ENCODE results near the gene GPR17.
A peak's percentile ranks its signal among the peaks of the same experiment; 100 is the strongest.

The GPR17 gene

DNA sequence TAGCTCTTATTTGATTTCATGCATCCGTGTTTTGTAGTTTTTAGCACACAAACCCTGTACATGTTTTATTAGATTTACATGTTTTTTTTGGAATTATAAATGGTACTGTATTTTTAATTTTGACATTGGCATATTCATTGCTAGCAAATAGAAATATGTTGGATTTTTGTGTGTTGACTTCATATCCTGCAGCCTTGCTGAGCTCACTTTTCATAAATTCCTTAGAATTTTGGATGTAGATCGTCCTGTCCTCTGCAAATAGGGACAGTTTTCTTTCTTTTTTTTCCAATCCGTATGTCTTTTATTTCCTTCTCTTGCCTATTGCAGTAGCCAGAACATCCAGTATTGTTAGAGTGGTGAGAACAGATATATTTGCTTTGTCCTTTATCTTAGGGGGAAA lies 46.7 kb upstream of the GPR17 start:
- DNase-seq: no peak
- no peak for TF ChIP-seq CTCF (IDR thresholded peaks at IDR 0.05; ENCODE audit: low read depth, low read length, missing control alignments)
- H3K4me3 ChIP-seq (ENCODE audit: low read depth, low read length): no peak overlapping the region
- peak overlapping the region; percentile 67 for H3K27ac ChIP-seq
- in situ Hi-C loops (cut with HindIII; ENCODE audit: low pct_ligation_motif_present, low sequenced_read_pairs): no loop called here
- H3K36me3 ChIP-seq (replicated peaks): no peaks in the 10 kb centered on the region
- no peaks in the 10 kb centered on the region for H3K27me3 ChIP-seq (replicated peaks)

GRCh38 chr2:127604986-127605385 lies 41.0 kb upstream of the GPR17 start:
- no peak for DNase-seq
- no peaks in the 10 kb centered on the region for H3K36me3 ChIP-seq (replicated peaks)
- TF ChIP-seq CTCF (IDR thresholded peaks at IDR 0.05; ENCODE audit: low read depth, low read length, missing control alignments): no peak
- H3K4me3 ChIP-seq (ENCODE audit: low read depth, low read length): no peak overlapping the region
- no peaks in the 10 kb centered on the region for H3K27me3 ChIP-seq (replicated peaks)
- H3K27ac ChIP-seq: no peak overlapping the region
- in situ Hi-C loops (cut with HindIII; ENCODE audit: low pct_ligation_motif_present, low sequenced_read_pairs): no loop called here

DNA sequence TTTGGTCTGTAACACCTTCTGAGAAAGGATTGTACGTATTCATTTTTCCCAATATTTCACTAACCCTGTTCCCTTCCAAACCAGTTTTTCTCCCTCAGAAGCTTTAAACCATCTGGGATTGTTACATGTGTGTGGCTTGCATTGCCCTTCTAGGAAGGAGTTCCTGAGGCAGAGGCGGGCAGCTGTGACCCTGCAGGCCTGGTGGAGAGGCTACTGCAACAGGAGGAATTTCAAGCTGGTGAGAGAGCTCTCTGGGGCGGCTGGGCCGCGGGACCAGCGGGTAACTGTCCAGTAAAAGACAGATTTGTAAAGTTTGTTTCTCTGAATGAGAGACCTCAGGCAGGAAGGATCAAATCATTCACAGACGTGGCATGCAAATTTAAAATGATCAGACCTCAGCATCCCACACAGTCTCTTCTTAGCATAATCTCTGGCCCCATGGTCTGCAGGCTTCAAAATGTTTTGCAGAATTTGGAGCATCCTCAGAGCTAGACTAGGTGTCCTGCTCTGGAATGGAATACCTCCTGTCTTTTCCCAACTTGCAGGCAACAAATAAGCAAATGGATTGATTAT lies 40.2 kb upstream of the GPR17 start:
- Histone ChIP-seq H3K27me3 (replicated peaks) (no peaks in the 10 kb centered on the region), H3K4me3 (ENCODE audit: low read depth, low read length) (no peak overlapping the region), H3K27ac (no peak overlapping the region), H3K36me3 (replicated peaks) (no peaks in the 10 kb centered on the region)
- in situ Hi-C loops (cut with HindIII; ENCODE audit: low pct_ligation_motif_present, low sequenced_read_pairs): no loop called here
- TF ChIP-seq CTCF (IDR thresholded peaks at IDR 0.05; ENCODE audit: low read depth, low read length, missing control alignments): no peak
- DNase-seq: no peak

DNA sequence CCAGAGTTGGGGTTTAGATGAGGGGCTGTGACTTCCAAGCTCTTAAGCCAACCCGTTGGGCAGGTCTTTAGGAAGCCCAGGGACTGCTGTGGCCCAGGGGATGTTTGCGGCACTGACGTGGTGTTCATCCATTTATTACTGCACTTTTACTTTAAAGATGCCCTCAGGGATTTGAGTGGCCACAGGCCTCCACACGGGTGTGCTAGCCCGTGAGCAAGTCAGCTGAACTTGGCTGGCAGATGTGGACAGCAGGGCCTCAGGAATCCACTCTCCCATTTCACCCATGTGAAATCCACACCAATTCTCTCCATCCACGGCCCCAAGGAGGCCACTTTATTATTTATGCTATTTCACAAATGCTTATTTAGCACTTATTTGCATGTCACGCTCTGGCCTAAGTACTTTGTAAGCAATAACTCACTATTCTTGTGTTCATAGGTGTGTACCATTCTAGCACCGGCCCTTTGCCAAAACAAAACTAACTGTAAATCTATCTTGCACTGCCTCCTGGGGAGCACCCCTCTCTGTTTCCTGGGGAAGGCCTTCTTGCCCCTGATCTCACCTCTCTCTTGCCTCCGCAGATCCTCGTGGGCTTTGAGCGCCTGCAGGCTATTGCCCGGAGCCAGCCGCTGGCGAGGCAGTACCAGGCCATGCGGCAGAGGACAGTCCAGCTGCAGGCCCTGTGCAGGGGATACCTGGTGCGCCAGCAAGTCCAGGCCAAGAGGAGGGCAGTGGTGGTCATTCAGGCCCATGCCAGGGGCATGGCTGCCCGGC lies 39.1 kb upstream of the GPR17 start:
- no peaks in the 10 kb centered on the region for H3K36me3 ChIP-seq (replicated peaks)
- no peaks in the 10 kb centered on the region for H3K27me3 ChIP-seq (replicated peaks)
- H3K27ac ChIP-seq: no peak overlapping the region
- no peak for DNase-seq
- no peak for TF ChIP-seq CTCF (IDR thresholded peaks at IDR 0.05; ENCODE audit: low read depth, low read length, missing control alignments)
- no peak overlapping the region for H3K4me3 ChIP-seq (ENCODE audit: low read depth, low read length)
- in situ Hi-C loops (cut with HindIII; ENCODE audit: low pct_ligation_motif_present, low sequenced_read_pairs): no loop called here

DNA sequence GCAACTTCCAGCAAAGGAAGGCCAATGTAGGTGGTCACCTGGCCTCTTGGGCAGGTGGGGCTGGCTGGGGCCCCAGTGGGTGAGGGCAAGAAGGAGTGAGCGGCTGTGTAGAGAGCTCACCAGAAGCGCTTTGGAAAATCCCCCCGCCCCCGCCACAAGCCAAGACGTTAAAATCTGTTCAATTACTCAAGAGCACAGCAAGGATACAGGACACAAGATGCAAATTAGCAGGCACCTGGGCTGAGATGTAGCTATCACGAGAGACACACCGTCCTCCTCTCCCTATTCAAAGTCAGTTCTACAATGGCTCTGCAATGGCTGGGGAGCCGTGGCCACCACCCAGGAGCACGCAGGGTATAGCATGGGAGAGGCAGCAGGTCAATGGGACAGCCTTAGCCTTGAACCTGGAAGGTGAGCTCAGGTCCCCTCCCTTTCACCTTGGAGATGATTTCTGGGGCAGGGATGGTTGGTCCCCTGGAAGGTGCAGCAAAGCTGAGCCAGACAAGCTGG lies 38.5 kb upstream of the GPR17 start:
- in situ Hi-C loops (cut with HindIII; ENCODE audit: low pct_ligation_motif_present, low sequenced_read_pairs): no loop called here
- no peak overlapping the region for H3K27ac ChIP-seq
- no peak for DNase-seq
- no peak overlapping the region for H3K4me3 ChIP-seq (ENCODE audit: low read depth, low read length)
- no peaks in the 10 kb centered on the region for H3K27me3 ChIP-seq (replicated peaks)
- H3K36me3 ChIP-seq (replicated peaks): no peaks in the 10 kb centered on the region
- no peak for TF ChIP-seq CTCF (IDR thresholded peaks at IDR 0.05; ENCODE audit: low read depth, low read length, missing control alignments)

Data from brain microvascular endothelial cell (primary cell).